T-cell (primary cell): ENCODE results near the gene TENT5A. TPM values are rescaled to one million over a fixed set of nuclear protein-coding genes. Genes with fewer than 3 reads are reported as not detected.

Experiments
- ATAC-seq, 4 experiments: fragments of 200-7000 bp in 3 of 4; fragments of 150-1000 bp in 1 of 4; cut with Tn5 transposase; replicated peaks in 1 of 4; 1 replicate in 3 of 4; 2 replicates in 1 of 4; pipeline ENCODE4 v1.10.0; 2021; ENCODE audit warnings: moderate library complexity in 3 of 4, mild to moderate bottlenecking in 2 of 4, moderate number of reproducible peaks in 1 of 4
- CTCF ChIA-PET, 2 donors: fragments of 300-600 bp; sonication (Branson Sonifier 250); formaldehyde crosslinking; loops; one replicate each; lab custom pipeline; 2022; ENCODE audit warnings: antibody characterized with exemption in 2 of 2; lab: Charles Lee
- POLR2A ChIA-PET, 2 donors: fragments of 300-600 bp; sonication (Branson Sonifier 250); formaldehyde crosslinking; loops; one replicate each; lab custom pipeline; 2022; ENCODE audit warnings: antibody characterized with exemption in 2 of 2; lab: Charles Lee
- DNase-seq, 35 experiments: peaks; one replicate each; pipeline versions ENCODE4 v3.0.0 to v3.0.0-alpha.2; 2013 to 2023
- H3K27ac ChIP-seq: one replicate; pipeline ENCODE4 v1.5.1; 2013; ENCODE audit warnings: low read length
- H3K27me3 ChIP-seq, 2 experiments: replicated peaks in 1 of 2; 1 replicate in 1 of 2; 2 replicates in 1 of 2; pipeline versions ENCODE4 v1.6.1 to v1.7.0; 2013; ENCODE audit warnings: low read length in 1 of 2, mixed read lengths in 1 of 2; ENCODE audit not compliant: control insufficient read depth in 2 of 2, insufficient read depth in 2 of 2; ENCODE audit errors: extremely low read depth in 1 of 2
- H3K36me3 ChIP-seq, 2 donors: 1 replicate in 1 of 2; 2 replicates in 1 of 2; pipeline versions ENCODE4 v1.6.1 to v1.7.0; 2013; ENCODE audit warnings: low read length in 1 of 2; ENCODE audit not compliant: control insufficient read depth in 2 of 2, insufficient read depth in 1 of 2; ENCODE audit errors: extremely low read depth in 1 of 2
- H3K4me1 ChIP-seq, 2 experiments: 1 replicate in 1 of 2; 2 replicates in 1 of 2; pipeline versions ENCODE4 v1.6.1 to v1.7.0; 2013; ENCODE audit warnings: low read length in 2 of 2, mixed read lengths in 1 of 2; ENCODE audit not compliant: insufficient read depth in 2 of 2, control insufficient read depth in 1 of 2; ENCODE audit errors: extremely low read depth in 1 of 2
- H3K4me3 ChIP-seq, 2 donors: 1 replicate in 1 of 2; 2 replicates in 1 of 2; pipeline versions ENCODE4 v1.5.1 to v1.7.0; 2013; ENCODE audit warnings: mild to moderate bottlenecking in 2 of 2, low read length in 1 of 2, moderate library complexity in 1 of 2; ENCODE audit not compliant: control insufficient read depth in 1 of 2; ENCODE audit errors: extremely low read depth in 1 of 2
- H3K9me3 ChIP-seq: 2 replicates; pipeline ENCODE4 v1.7.0; 2013
- H3K27ac Mint-ChIP-seq, 2 donors: one replicate each; pipeline ENCODE4 v1.8.0; 2020 to 2021; ENCODE audit warnings: mild to moderate bottlenecking in 2 of 2, mixed read lengths in 2 of 2
- H3K27me3 Mint-ChIP-seq, 2 donors: one replicate each; pipeline ENCODE4 v1.8.0; 2021 to 2022; ENCODE audit warnings: mixed read lengths in 2 of 2
- H3K36me3 Mint-ChIP-seq: one replicate; pipeline ENCODE4 v1.8.0; 2021; ENCODE audit warnings: mixed read lengths
- H3K4me1 Mint-ChIP-seq, 3 donors: one replicate each; pipeline ENCODE4 v1.8.0; 2020 to 2022; ENCODE audit warnings: mixed read lengths in 3 of 3, mild to moderate bottlenecking in 1 of 3
- H3K4me3 Mint-ChIP-seq, 3 donors: one replicate each; pipeline ENCODE4 v1.8.0; 2020 to 2022; ENCODE audit warnings: mild to moderate bottlenecking in 3 of 3, mixed read lengths in 3 of 3, moderate library complexity in 3 of 3
- H3K9me3 Mint-ChIP-seq, 3 donors: one replicate each; pipeline ENCODE4 v1.8.0; 2020 to 2022; ENCODE audit warnings: mixed read lengths in 3 of 3
- WGBS: methylation state at CpG from one replicate; pipeline ENCODE4 v1.1.5; 2013; ENCODE audit warnings: missing lambda C conversion rate; ENCODE audit not compliant: insufficient coverage; 5-methylcytosine and 5-hydroxymethylcytosine counted together
- total RNA-seq, 35 experiments: library from RNA in 6 of 35; stranded (reverse) in 6 of 35; fragments of 120-200 nt in 1 of 35; gene quantifications; one replicate each; pipeline versions ENCODE4 v1.2.1 to v1.2.4 and lab custom pipeline; 2013 to 2026

TENT5A gene
- total RNA-seq, 5 donors from 2014 or later (not counting 1 experiment from before 2014, with no cell fraction given): 3.2 to 10.7 (median 4.8) TPM

- no peaks in the 10 kb centered on the region for H3K4me1 Mint-ChIP-seq
- H3K4me3 Mint-ChIP-seq: no peak overlapping the region
- peaks cover 0 to 7% of the 10 kb centered on the region in 2 donors for H3K27me3 Mint-ChIP-seq
- Histone ChIP-seq H3K4me3 (no peak overlapping the region), H3K4me1 (no peaks in the 10 kb centered on the region), H3K36me3 (no peaks in the 10 kb centered on the region), H3K27ac (no peak overlapping the region), H3K27me3 (no peaks in the 10 kb centered on the region), H3K9me3 (no peaks in the 10 kb centered on the region)
- ATAC-seq: no peak
- no peak for DNase-seq
- no peaks in the 10 kb centered on the region for H3K9me3 Mint-ChIP-seq
- H3K27ac Mint-ChIP-seq: no peak overlapping the region
- ChIA-PET CTCF (no interaction called here), POLR2A (no interaction called here)
- WGBS: 100% methylated on average over 1 of the region's 4 CpGs
- no peaks in the 10 kb centered on the region for H3K36me3 Mint-ChIP-seq
Measured at GRCh38 chr6:81793821-81794475, 41.5 kb upstream of the TENT5A start.

GRCh38 chr6:81792826-81793225 lies 40.3 kb upstream of the TENT5A start:
- Mint-ChIP-seq H3K4me1 (no peaks in the 10 kb centered on the region), H3K27me3 (peaks cover 0 to 7% of the 10 kb centered on the region in 2 donors), H3K36me3 (no peaks in the 10 kb centered on the region), H3K27ac (no peak overlapping the region), H3K4me3 (no peak overlapping the region), H3K9me3 (no peaks in the 10 kb centered on the region)
- no peak for DNase-seq
- H3K4me1 ChIP-seq: no peaks in the 10 kb centered on the region
- no CpG with 5 or more reads among the region's 1 CpG for WGBS
- no peaks in the 10 kb centered on the region for H3K27me3 ChIP-seq
- no peak for ATAC-seq
- H3K36me3 ChIP-seq: no peaks in the 10 kb centered on the region
- H3K27ac ChIP-seq: no peak overlapping the region
- no peaks in the 10 kb centered on the region for H3K9me3 ChIP-seq
- H3K4me3 ChIP-seq: no peak overlapping the region
- ChIA-PET POLR2A (no interaction called here), CTCF (no interaction called here)

GRCh38 chr6:81791756-81792155 lies 39.3 kb upstream of the TENT5A start:
- Mint-ChIP-seq H3K4me1 (peaks cover 0 to 3% (median 0%) of the 10 kb centered on the region in 3 donors), H3K4me3 (no peak overlapping the region), H3K36me3 (no peaks in the 10 kb centered on the region), H3K27ac (no peak overlapping the region), H3K9me3 (no peaks in the 10 kb centered on the region), H3K27me3 (peaks cover 0 to 7% of the 10 kb centered on the region in 2 donors)
- no peak for ATAC-seq
- Histone ChIP-seq H3K36me3 (no peaks in the 10 kb centered on the region), H3K9me3 (no peaks in the 10 kb centered on the region), H3K4me3 (no peak overlapping the region), H3K27me3 (no peaks in the 10 kb centered on the region), H3K27ac (no peak overlapping the region), H3K4me1 (no peaks in the 10 kb centered on the region)
- WGBS: no CpG with 5 or more reads among the region's 2 CpGs
- ChIA-PET CTCF (interaction anchor here in 1 of 2 donors (0.7 kb wide), 1 partner anchor 1716 kb away, joined by 3 read pairs; no protein-coding TSS in a partner anchor), POLR2A (no interaction called here)
- DNase-seq: no peak

- H3K27me3 Mint-ChIP-seq: peaks cover 2 to 7% of the 10 kb centered on the region in 2 donors
- no peak overlapping the region for H3K4me3 Mint-ChIP-seq
- H3K4me1 Mint-ChIP-seq: peaks cover 0 to 3% (median 0%) of the 10 kb centered on the region in 3 donors
- Histone ChIP-seq H3K4me1 (no peaks in the 10 kb centered on the region), H3K9me3 (no peaks in the 10 kb centered on the region), H3K27ac (no peak overlapping the region), H3K4me3 (no peak overlapping the region), H3K36me3 (no peaks in the 10 kb centered on the region), H3K27me3 (no peaks in the 10 kb centered on the region)
- POLR2A ChIA-PET: no interaction called here
- no peak for DNase-seq
- no peaks in the 10 kb centered on the region for H3K36me3 Mint-ChIP-seq
- no peaks in the 10 kb centered on the region for H3K9me3 Mint-ChIP-seq
- ATAC-seq: no peak
- H3K27ac Mint-ChIP-seq: no peak overlapping the region
- 80% methylated on average over 2 of the region's 2 CpGs for WGBS
- CTCF ChIA-PET: no interaction called here
Measured at GRCh38 chr6:81790034-81790433, 37.6 kb upstream of the TENT5A start.

GRCh38 chr6:81789291-81789690 lies 36.8 kb upstream of the TENT5A start:
- POLR2A ChIA-PET: interaction anchor here (0.6 kb wide), 2 partner anchors 35 to 1276 kb away, joined by 3 to 8 read pairs; no protein-coding TSS in a partner anchor
- Histone ChIP-seq H3K27me3 (no peaks in the 10 kb centered on the region), H3K9me3 (no peaks in the 10 kb centered on the region), H3K4me1 (no peaks in the 10 kb centered on the region), H3K27ac (no peak overlapping the region), H3K36me3 (no peaks in the 10 kb centered on the region), H3K4me3 (no peak overlapping the region)
- Mint-ChIP-seq H3K9me3 (no peaks in the 10 kb centered on the region), H3K4me3 (no peak overlapping the region), H3K36me3 (no peaks in the 10 kb centered on the region), H3K4me1 (peaks cover 0 to 3% (median 0%) of the 10 kb centered on the region in 3 donors), H3K27me3 (peaks cover 2 to 7% of the 10 kb centered on the region in 2 donors), H3K27ac (no peak overlapping the region)
- DNase-seq (no peak), ATAC-seq (no peak)
- CTCF ChIA-PET: no interaction called here
- no CpG with 5 or more reads among the region's 1 CpG for WGBS

GRCh38 chr6:81788748-81789147 lies 36.3 kb upstream of the TENT5A start:
- DNase-seq: no peak
- POLR2A ChIA-PET: interaction anchor here in 1 of 2 donors (0.6 kb wide), 1 partner anchor 34 kb away, joined by 8 read pairs; no protein-coding TSS in a partner anchor
- no peak overlapping the region for H3K4me3 Mint-ChIP-seq
- H3K9me3 Mint-ChIP-seq: no peaks in the 10 kb centered on the region
- H3K4me1 Mint-ChIP-seq: peaks cover 0 to 3% (median 0%) of the 10 kb centered on the region in 3 donors
- no peak for ATAC-seq
- no peaks in the 10 kb centered on the region for H3K36me3 Mint-ChIP-seq
- H3K27ac ChIP-seq: no peak overlapping the region
- H3K27ac Mint-ChIP-seq: no peak overlapping the region
- peaks cover 2 to 4% of the 10 kb centered on the region in 2 donors for H3K27me3 Mint-ChIP-seq
- no peaks in the 10 kb centered on the region for H3K27me3 ChIP-seq
- CTCF ChIA-PET: no interaction called here
- no peak overlapping the region for H3K4me3 ChIP-seq
- no peaks in the 10 kb centered on the region for H3K36me3 ChIP-seq
- no peaks in the 10 kb centered on the region for H3K4me1 ChIP-seq
- no peaks in the 10 kb centered on the region for H3K9me3 ChIP-seq
